KG1 (cell line): Measurements from ENCODE around the gene ZKSCAN7.
"Not testable (repeated sequence)": the region's sequence is repeated elsewhere in the genome, so short reads cannot be mapped to it uniquely, and the experiment has no call there.

Experiments
- DNase-seq: peaks from one replicate; lab custom pipeline; 2025; lab: John Stamatoyannopoulos, UW

ZKSCAN7 gene

DNA sequence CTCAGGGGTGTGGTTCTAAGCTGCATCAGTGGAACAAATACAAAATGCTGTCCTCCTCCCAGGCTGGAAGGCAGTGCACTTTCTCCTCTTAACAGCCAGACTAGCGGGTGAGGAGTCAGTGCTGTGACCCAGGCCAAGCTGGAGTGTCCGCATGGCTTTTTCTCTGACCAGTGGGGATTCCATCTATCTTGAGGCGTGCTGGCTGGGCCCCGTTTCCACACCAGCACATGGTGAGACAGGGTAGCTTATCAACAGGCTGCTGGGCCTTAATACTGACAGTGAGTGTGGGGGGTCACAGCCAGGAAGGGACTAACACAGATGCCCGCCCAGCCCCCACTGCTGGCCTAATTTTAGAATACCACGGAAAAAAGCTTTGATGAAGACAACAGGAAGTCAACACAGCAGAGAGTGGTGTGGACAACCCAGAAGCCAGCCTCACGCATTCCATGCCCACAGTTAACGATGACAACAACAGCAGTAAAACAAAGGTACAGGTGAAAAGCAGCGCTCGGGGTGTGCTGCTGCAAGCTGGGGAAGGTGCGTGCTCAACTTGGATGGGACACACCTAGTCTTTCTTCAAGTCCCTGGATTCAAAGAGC, 22.5 kb downstream of the ZKSCAN7 start:
- not testable (repeated sequence) for DNase-seq

DNA sequence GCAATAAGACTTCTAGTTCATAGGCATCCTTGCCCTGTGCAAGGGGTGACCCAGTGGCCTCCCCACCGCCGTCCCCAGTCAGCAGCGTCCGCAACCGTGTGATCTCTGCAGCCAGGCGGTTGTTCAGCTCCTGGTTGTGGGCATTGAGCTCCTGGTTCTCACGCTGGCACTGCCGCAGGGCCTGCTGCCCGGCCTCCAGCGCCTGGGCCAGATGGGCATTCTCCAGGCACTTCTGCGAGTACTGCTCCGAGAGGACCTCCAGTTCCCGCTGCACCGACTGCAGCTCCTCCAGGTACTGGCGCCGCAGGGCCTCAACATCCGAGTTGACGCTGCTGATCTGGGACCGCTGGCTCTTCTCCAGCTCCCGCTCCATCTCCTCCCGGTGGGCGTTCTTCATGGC, 23.3 kb downstream of the ZKSCAN7 start:
- DNase-seq, result not testable (repeated sequence)

DNA sequence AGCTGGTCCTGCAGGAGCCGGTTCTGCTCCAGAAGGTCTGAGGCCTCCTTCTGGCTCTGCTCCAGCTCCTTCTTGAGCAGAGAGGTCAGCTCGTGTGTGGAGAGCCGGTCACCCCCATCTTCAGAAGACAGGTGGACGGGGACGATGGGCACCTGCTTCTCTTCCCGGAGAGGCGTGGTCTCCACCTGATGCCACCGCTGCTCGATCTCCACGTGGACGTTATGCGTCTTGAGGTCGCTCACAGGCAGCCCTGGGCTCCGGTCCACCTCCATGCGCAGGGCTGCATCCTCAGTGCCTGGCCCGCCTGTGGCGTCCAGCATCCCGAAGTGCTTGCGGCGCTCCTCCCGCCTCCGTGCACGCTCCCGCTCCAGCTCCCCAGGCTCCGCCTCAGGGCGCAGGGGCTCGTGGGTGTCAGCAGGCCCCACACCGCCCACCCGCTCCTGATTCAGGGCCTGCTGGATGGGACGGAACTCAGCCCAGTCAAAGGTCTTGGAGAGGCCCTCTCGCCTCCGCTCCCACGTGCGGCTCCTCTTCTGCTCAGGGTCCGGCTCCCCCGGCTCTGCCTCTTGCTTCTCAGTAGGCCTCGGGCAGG, 24.0 kb downstream of the ZKSCAN7 start:
- not testable (repeated sequence) for DNase-seq

DNA sequence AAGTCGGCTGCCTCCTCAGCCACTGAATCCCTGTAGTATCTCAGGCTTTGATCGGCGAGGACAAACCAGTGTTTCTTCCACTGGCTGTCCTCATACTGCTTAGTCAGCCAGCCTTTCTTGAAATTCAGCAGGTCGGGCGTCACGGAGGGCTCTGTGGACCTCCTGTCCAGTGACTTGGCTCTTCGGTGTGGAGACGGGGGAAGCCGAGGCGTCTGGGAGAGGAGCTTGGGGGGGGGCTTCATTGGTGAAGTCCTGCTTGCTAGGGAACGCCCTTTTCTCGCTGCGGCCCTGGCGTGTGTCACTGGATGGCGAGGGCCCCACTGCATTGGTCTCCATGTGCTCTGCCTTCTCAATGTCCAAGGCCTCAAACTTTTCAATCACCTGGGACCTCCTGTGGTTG, 24.8 kb downstream of the ZKSCAN7 start:
- DNase-seq, result not testable (repeated sequence)

DNA sequence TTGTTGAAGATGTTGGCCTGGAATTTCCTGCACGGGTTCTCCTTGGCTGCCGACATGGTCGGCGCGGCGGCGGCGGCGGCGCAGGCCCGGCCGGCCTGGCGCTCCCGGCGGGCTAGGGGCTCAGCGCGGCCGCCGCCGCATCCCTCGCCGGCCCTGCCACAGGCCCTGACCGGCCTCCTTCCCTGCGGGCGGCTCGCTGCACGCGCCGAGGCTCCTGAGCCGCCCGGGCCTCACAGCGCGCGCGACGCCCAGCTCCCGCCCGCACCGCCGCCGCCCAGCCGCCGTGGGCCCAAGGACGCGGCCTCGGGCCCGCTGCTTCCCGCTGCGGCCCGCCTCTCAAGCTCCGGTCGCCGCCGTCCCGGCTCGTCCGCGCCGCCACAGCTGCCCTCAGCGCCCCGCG, 26.0 kb downstream of the ZKSCAN7 start:
- not testable (repeated sequence) for DNase-seq

DNA sequence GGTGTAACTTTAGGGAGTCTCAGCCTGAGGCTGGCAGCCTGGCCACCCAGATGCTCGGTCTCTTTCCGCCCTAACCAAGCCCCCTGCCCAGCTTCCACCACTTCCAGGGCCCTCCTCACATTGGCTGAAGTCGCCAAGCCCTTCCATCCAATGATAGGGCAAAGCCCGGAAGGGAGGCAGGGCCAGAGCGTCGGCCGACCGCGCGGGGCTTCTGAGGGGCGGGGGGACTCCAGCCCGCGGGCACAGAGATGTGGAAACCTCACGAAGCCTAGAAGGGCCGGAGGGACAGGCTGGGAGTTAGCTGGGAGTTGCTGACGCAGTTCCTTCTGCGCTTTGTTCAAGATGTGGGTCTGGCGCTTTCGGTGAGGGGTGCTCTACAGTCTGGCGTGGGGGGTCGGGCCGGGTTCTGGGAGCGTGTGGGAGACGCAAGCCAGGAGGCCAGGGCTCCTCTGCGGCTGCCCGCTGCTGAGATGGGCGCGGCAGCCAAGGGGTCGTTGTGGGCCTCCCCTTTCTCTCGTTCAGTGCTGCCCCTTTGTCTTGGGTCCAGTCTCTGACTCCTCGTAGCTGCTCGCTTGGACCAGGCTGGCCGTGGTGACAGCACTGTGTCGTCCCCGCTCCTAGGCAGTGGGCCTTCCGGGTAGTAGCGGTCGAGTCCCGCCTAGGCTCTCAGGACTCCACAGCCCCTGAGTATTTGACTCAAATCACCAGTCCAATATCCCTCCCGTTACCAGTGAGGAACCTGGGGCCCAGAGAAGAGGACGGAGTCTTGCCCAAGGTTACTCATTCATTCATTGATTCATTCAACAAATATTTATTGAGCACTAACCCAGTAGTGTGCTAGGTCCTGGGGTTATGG, 29.9 kb downstream of the ZKSCAN7 start, which contains the start of gene ZNF660:
Gene ZNF660, plus strand, starts transcription at position 319 of the 856 bp plus-strand sequence. CDS start 9,230 bp downstream, outside the sequence.
- no peak for DNase-seq

DNA sequence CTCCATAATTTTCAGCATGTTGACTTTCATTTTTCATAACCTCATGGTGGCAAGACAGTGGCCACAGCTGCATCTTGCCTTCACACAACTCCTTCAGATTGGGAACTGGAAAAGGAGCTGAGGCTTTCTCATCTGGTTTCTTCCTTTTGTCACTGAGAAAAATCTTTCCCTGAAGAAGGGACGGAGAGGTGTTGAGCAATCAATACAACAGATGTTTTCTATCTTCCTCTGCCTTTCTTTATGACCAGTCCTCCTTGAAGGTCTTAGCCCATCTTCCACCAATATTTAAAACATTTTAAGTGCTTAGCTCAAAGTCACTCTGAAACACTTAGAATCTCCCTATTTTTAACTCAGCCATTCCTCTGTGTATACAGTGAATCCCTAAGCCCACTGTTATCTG, 41.6 kb downstream of the ZKSCAN7 start:
- no peak for DNase-seq

DNA sequence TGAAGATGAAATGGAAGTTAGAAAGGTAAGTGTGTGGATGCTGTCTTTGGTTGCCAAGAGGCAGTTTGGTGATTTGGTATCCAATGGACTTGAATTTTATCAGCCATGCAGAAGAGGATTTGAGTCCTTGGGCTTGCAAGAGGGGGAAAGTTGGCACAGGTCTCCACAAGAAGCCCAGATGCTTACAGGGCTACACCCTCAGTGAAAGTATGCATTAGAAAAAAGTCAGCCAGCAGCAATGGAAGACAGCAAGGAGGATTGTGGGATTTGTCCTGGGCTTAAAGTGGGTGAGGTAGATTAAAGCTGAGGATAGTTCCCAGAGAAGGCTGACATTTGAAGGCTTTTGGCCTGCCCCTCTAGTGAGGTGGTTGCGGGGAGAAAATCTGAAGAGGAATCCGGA, 46.8 kb downstream of the ZKSCAN7 start:
- DNase-seq, result no peak

DNA sequence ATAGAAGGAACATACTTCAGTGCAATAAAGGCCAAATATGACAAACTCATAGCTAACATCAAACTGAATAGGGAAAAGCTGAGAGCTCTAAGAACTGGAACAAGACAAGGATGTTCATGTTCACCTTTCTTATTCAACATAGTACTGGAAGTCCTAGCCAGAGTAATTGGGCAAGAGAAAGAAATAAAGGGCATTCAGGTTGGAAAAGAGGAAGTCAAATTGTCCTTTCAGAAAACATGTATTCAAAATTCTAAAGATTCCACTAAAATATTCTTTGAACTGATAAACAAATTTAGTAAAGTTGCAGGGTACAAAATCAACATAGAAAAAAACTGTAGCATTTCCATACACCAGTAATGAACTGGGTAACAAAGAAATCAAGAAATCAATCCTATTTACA, 57.7 kb downstream of the ZKSCAN7 start:
- DNase-seq, result no peak
